B cell (primary cell): ENCODE results near the gene CELF4. TPM values are rescaled to one million over a fixed set of nuclear protein-coding genes. Genes with fewer than 3 reads are reported as not detected.

Source experiments
- ATAC-seq: fragments of 200-7000 bp; cut with Tn5 transposase; one replicate; pipeline ENCODE4 v1.10.0; 2021; ENCODE audit warnings: low read depth, mild to moderate bottlenecking, moderate number of reproducible peaks, moderate library complexity
- CTCF ChIA-PET: fragments of 350-600 bp; sonication (Branson Sonifier 250); formaldehyde crosslinking; loops from one replicate; lab custom pipeline; 2021; ENCODE audit warnings: antibody characterized with exemption, inconsistent platforms; lab: Charles Lee
- POLR2A ChIA-PET: fragments of 350-600 bp; sonication (Branson Sonifier 250); formaldehyde crosslinking; loops from one replicate; lab custom pipeline; 2021; ENCODE audit warnings: antibody characterized with exemption; lab: Charles Lee
- DNase-seq: peaks from one replicate; pipeline ENCODE4 v3.0.0; 2013
- H2AFZ ChIP-seq: 2 replicates; pipeline ENCODE4 v1.6.1; 2012; ENCODE audit warnings: mild to moderate bottlenecking, low read depth, low read length; ENCODE audit not compliant: insufficient read depth, poor library complexity, severe bottlenecking
- H3K27ac ChIP-seq, 2 donors: 1 replicate in 1 of 2; 2 replicates in 1 of 2; pipeline ENCODE4 v1.5.1; 2012 to 2013; ENCODE audit warnings: low read length in 2 of 2, mild to moderate bottlenecking in 2 of 2, moderate library complexity in 1 of 2
- H3K27me3 ChIP-seq, 4 experiments: fragments of 200-600 bp in 1 of 4; sonication (generic) in 1 of 4; replicated peaks in 1 of 4; 1 replicate in 2 of 4; 2 replicates in 2 of 4; pipeline versions ENCODE4 v1.6.1 to v1.7.0; 2013 to 2016; ENCODE audit warnings: low read length in 3 of 4, mild to moderate bottlenecking in 2 of 4, mixed read lengths in 1 of 4, moderate library complexity in 1 of 4; ENCODE audit not compliant: insufficient read depth in 4 of 4, control insufficient read depth in 3 of 4; ENCODE audit errors: control extremely low read depth in 1 of 4
- H3K36me3 ChIP-seq, 2 experiments: replicated peaks in 1 of 2; 1 replicate in 1 of 2; 2 replicates in 1 of 2; pipeline versions ENCODE4 v1.6.1 to v1.7.1; 2013; ENCODE audit warnings: low read length in 1 of 2; ENCODE audit not compliant: insufficient read depth in 2 of 2, control insufficient read depth in 1 of 2; ENCODE audit errors: control extremely low read depth in 1 of 2, extremely low read depth in 1 of 2
- H3K4me1 ChIP-seq, 2 donors: fragments of 200-600 bp in 1 of 2; sonication (generic) in 1 of 2; 1 replicate in 1 of 2; 2 replicates in 1 of 2; pipeline versions ENCODE4 v1.5.1 to v1.6.1; 2013 to 2017; ENCODE audit warnings: low read length in 2 of 2; ENCODE audit not compliant: control insufficient read depth in 2 of 2, insufficient read depth in 2 of 2
- H3K4me2 ChIP-seq: replicated peaks from 2 replicates; pipeline ENCODE3; 2012; ENCODE audit warnings: mild to moderate bottlenecking, low read depth, low read length; ENCODE audit not compliant: poor library complexity, severe bottlenecking
- H3K4me3 ChIP-seq, 5 experiments: fragments of 200-600 bp in 1 of 5; sonication (generic) in 1 of 5; 1 replicate in 3 of 5; 2 replicates in 2 of 5; pipeline versions ENCODE4 v1.5.1 to v1.7.0; 2011 to 2016; ENCODE audit warnings: low read length in 4 of 5, mild to moderate bottlenecking in 4 of 5, low read depth in 2 of 5, control low read depth in 1 of 5, moderate library complexity in 1 of 5; ENCODE audit not compliant: insufficient read depth in 1 of 5; ENCODE audit errors: control extremely low read depth in 1 of 5, extremely low read depth in 1 of 5
- H3K79me2 ChIP-seq: fragments of 200-600 bp; sonication (generic); one replicate; pipeline ENCODE4 v1.6.0; 2016; ENCODE audit warnings: low read length; ENCODE audit not compliant: control insufficient read depth, insufficient read depth
- H3K9ac ChIP-seq: fragments of 200-600 bp; sonication (generic); 2 replicates; pipeline ENCODE4 v1.6.1; 2017; ENCODE audit warnings: mild to moderate bottlenecking, low read length, moderate library complexity
- H3K9me3 ChIP-seq, 3 donors: one replicate each; pipeline versions ENCODE4 v1.6.1 to v1.7.1; 2013; ENCODE audit warnings: low read length in 2 of 3; ENCODE audit not compliant: control insufficient read depth in 2 of 3, insufficient read depth in 1 of 3; ENCODE audit errors: control extremely low read depth in 1 of 3
- H4K20me1 ChIP-seq: 2 replicates; pipeline ENCODE4 v1.6.0; 2012; ENCODE audit warnings: mild to moderate bottlenecking, low read length; ENCODE audit not compliant: insufficient read depth, control insufficient read depth, poor library complexity, severe bottlenecking
- H3K27ac Mint-ChIP-seq: one replicate; pipeline ENCODE4 v1.8.0; 2021; ENCODE audit warnings: mixed read lengths
- H3K27me3 Mint-ChIP-seq: one replicate; pipeline ENCODE4 v1.8.0; 2021; ENCODE audit warnings: mixed read lengths
- H3K4me1 Mint-ChIP-seq: one replicate; pipeline ENCODE4 v1.8.0; 2021; ENCODE audit warnings: mixed read lengths
- H3K4me3 Mint-ChIP-seq: one replicate; pipeline ENCODE4 v1.8.0; 2021; ENCODE audit warnings: mixed read lengths
- H3K9me3 Mint-ChIP-seq: one replicate; pipeline ENCODE4 v1.8.0; 2022; ENCODE audit warnings: mixed read lengths; ENCODE audit not compliant: insufficient read depth
- EZH2 ChIP-seq: IDR thresholded peaks from 2 replicates; pipeline ENCODE4 v1.6.1; 2012; ENCODE audit warnings: borderline replicate concordance, low read depth, mild to moderate bottlenecking, moderate library complexity, low read length; ENCODE audit not compliant: insufficient read depth, poor library complexity, severe bottlenecking
- WGBS: methylation state at CpG from one replicate; pipeline ENCODE4 v1.1.5; 2013; ENCODE audit warnings: missing lambda C conversion rate; ENCODE audit not compliant: insufficient coverage; 5-methylcytosine and 5-hydroxymethylcytosine counted together
- intact Hi-C: fragments of 100-400 bp; cut with micrococcal nuclease; formaldehyde crosslinking; loops from one replicate; pipeline ENCODE4 v1.10.0; 2022
- polyA plus RNA-seq: library from polyadenylated mRNA; depleted of rRNA; stranded (reverse); fragments of >200 nt; gene quantifications from 2 replicates; pipeline ENCODE4 v1.2.3, GENCODE V29; 2012
- total RNA-seq, 2 donors: library from RNA; stranded (reverse); fragments of 120-200 nt in 1 of 2; gene quantifications; 1 replicate in 1 of 2; 2 replicates in 1 of 2; pipeline versions ENCODE4 v1.2.3 to v1.2.4, GENCODE V29; 2013 to 2022
- TF ChIP-seq, protein P1 (sequence below): fragments of 200-600 bp; IDR thresholded peaks from one replicate; pipeline ENCODE4 v1.8.0; 2022; ENCODE audit warnings: antibody characterized with exemption, mild to moderate bottlenecking

CELF4 gene
- total and polyA plus RNA-seq, 2 donors (not counting 1 experiment from before 2014, with no cell fraction given) = not detected

DNA sequence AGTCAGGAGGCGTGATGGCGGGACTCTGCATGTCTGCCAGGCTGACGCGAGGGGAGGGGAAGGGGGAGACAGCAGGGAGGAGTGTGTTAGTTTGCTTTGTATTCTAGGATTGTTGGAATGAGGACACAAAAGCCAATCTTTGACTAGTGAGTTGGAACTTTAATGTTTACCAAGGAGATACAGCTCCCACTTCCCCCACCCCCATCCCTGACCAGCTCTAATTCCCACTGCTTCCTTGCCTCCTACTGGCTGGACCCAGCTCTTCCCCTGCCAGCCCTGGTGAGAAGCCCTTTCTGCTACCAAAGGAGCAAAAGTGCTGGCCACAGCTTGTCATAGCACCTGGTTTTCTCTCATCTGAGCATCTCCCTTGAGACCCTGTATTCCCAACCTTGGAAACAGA lies 84.5 kb downstream of the CELF4 start:
- no peak overlapping the region for H3K4me3 ChIP-seq
- H3K9me3 Mint-ChIP-seq = no peaks in the 10 kb centered on the region
- H3K4me3 Mint-ChIP-seq = no peak overlapping the region
- peaks cover 28% of the 10 kb centered on the region for H3K27me3 Mint-ChIP-seq
- H4K20me1 ChIP-seq = no peaks in the 10 kb centered on the region
- peaks cover 0 to 20% (median 10%) of the 10 kb centered on the region in 4 experiments for H3K27me3 ChIP-seq
- peaks cover 0 to 5% of the 10 kb centered on the region in 2 donors for H3K4me1 ChIP-seq
- TF ChIP-seq EZH2 = no peak
- TF ChIP-seq, protein P1, sequence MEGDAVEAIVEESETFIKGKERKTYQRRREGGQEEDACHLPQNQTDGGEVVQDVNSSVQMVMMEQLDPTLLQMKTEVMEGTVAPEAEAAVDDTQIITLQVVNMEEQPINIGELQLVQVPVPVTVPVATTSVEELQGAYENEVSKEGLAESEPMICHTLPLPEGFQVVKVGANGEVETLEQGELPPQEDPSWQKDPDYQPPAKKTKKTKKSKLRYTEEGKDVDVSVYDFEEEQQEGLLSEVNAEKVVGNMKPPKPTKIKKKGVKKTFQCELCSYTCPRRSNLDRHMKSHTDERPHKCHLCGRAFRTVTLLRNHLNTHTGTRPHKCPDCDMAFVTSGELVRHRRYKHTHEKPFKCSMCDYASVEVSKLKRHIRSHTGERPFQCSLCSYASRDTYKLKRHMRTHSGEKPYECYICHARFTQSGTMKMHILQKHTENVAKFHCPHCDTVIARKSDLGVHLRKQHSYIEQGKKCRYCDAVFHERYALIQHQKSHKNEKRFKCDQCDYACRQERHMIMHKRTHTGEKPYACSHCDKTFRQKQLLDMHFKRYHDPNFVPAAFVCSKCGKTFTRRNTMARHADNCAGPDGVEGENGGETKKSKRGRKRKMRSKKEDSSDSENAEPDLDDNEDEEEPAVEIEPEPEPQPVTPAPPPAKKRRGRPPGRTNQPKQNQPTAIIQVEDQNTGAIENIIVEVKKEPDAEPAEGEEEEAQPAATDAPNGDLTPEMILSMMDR = no peak
- no peaks in the 10 kb centered on the region for H3K79me2 ChIP-seq
- no peak overlapping the region for H3K27ac ChIP-seq
- ChIA-PET POLR2A (no interaction called here), CTCF (no interaction called here)
- WGBS = 81% methylated on average over 2 of the region's 4 CpGs
- peaks cover 0 to 3% (median 0%) of the 10 kb centered on the region in 3 donors for H3K9me3 ChIP-seq
- no peak overlapping the region for H2AFZ ChIP-seq
- no peak overlapping the region for H3K4me2 ChIP-seq
- ATAC-seq = no peak
- intact Hi-C loops = no loop called here
- H3K36me3 ChIP-seq = no peaks in the 10 kb centered on the region
- H3K4me1 Mint-ChIP-seq = peaks cover 5% of the 10 kb centered on the region
- DNase-seq = no peak
- no peak overlapping the region for H3K27ac Mint-ChIP-seq
- no peak overlapping the region for H3K9ac ChIP-seq

DNA sequence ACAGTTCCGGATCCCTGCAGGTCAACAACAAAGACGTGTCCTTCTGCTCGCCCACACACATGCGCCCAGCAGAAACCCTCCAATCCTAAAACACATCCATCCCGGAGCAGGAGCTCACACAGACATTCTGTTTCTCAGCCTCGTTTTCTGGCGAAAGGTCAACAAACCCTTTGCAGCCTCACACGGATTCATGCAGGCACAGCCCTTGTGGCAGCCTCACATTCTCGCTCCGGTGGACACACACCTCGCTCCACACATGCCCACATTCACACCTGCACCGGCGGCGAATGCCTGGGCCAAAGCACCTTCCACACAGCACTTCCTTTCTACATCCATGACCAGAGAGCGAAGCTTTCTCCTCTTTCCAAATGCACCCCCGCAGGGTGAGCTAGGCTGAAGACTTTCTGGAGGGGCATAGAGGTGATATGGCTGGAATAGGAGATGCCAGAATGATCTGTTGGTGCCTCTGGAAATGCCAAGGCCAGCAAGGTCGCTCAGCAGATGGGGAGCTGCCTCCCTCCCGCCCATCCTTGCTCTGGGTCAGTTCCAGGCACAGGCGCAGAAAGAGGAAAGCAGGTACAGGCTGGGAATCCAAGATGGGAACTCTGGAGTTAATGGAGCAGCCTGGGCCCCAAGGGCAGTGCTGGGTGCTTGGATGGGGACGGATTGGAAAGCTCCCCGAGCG lies 88.8 kb downstream of the CELF4 start:
- DNase-seq (no peak), ATAC-seq (no peak)
- Histone ChIP-seq H3K27me3 (peaks cover 0 to 9% (median 0%) of the 10 kb centered on the region in 4 experiments), H3K36me3 (no peaks in the 10 kb centered on the region), H4K20me1 (no peaks in the 10 kb centered on the region), H2AFZ (no peak overlapping the region), H3K4me2 (no peak overlapping the region), H3K9me3 (peaks cover 0 to 8% (median 0%) of the 10 kb centered on the region in 3 donors), H3K4me1 (no peaks in the 10 kb centered on the region), H3K4me3 (no peak overlapping the region), H3K27ac (no peak overlapping the region), H3K9ac (no peak overlapping the region), H3K79me2 (no peaks in the 10 kb centered on the region)
- intact Hi-C loops = no loop called here
- Mint-ChIP-seq H3K9me3 (no peaks in the 10 kb centered on the region), H3K27me3 (peaks cover 10% of the 10 kb centered on the region), H3K4me1 (no peaks in the 10 kb centered on the region), H3K4me3 (no peak overlapping the region), H3K27ac (no peak overlapping the region)
- ChIA-PET POLR2A (no interaction called here), CTCF (no interaction called here)
- TF ChIP-seq, protein P1 = no peak
- no peak for TF ChIP-seq EZH2
- WGBS = 75% methylated on average over 18 of the region's 22 CpGs
